Measurements from ENCODE around the gene PPP2R5D.

- TF ChIP-seq TEAD4 (IDR thresholded peaks at IDR 0.05) (no peak), RAD21 (IDR thresholded peaks at IDR 0.05; ENCODE audit: low read depth) (no peak), CEBPB (IDR thresholded peaks at IDR 0.05) (no peak), YY1 (IDR thresholded peaks at IDR 0.05; ENCODE audit: low read depth) (no peak)
- TF ChIP-seq, protein P1, sequence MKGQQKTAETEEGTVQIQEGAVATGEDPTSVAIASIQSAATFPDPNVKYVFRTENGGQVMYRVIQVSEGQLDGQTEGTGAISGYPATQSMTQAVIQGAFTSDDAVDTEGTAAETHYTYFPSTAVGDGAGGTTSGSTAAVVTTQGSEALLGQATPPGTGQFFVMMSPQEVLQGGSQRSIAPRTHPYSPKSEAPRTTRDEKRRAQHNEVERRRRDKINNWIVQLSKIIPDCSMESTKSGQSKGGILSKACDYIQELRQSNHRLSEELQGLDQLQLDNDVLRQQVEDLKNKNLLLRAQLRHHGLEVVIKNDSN (IDR thresholded peaks at IDR 0.05): no peak
- TF ChIP-seq, protein P2, sequence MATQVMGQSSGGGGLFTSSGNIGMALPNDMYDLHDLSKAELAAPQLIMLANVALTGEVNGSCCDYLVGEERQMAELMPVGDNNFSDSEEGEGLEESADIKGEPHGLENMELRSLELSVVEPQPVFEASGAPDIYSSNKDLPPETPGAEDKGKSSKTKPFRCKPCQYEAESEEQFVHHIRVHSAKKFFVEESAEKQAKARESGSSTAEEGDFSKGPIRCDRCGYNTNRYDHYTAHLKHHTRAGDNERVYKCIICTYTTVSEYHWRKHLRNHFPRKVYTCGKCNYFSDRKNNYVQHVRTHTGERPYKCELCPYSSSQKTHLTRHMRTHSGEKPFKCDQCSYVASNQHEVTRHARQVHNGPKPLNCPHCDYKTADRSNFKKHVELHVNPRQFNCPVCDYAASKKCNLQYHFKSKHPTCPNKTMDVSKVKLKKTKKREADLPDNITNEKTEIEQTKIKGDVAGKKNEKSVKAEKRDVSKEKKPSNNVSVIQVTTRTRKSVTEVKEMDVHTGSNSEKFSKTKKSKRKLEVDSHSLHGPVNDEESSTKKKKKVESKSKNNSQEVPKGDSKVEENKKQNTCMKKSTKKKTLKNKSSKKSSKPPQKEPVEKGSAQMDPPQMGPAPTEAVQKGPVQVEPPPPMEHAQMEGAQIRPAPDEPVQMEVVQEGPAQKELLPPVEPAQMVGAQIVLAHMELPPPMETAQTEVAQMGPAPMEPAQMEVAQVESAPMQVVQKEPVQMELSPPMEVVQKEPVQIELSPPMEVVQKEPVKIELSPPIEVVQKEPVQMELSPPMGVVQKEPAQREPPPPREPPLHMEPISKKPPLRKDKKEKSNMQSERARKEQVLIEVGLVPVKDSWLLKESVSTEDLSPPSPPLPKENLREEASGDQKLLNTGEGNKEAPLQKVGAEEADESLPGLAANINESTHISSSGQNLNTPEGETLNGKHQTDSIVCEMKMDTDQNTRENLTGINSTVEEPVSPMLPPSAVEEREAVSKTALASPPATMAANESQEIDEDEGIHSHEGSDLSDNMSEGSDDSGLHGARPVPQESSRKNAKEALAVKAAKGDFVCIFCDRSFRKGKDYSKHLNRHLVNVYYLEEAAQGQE (IDR thresholded peaks at IDR 0.05; ENCODE audit: low read depth): no peak
These were observed 36.5 kb downstream of the PPP2R5D start for GRCh38 chr6:43020847-43021246.
